ENCODE results near the gene IFT43. TPM values are rescaled to one million over a fixed set of nuclear protein-coding genes. Genes with fewer than 3 reads are reported as not detected.

Gene IFT43
- total and polyA plus RNA-seq, 2 donors from 2014 or later, result 41.6 to 86.3 TPM

- H3K27me3 ChIP-seq (ENCODE audit: control insufficient read depth, insufficient read depth, low read length), result no peaks in the 10 kb centered on the region
- H3K4me1 ChIP-seq (ENCODE audit: control insufficient read depth in 2 of 3, insufficient read depth in 2 of 3, low read depth in 1 of 3, low read length in 3 of 3), result peaks cover 0 to 9% (median 5%) of the 10 kb centered on the region in 3 donors
- no peak for FAIRE-seq
- TF ChIP-seq, protein P1, sequence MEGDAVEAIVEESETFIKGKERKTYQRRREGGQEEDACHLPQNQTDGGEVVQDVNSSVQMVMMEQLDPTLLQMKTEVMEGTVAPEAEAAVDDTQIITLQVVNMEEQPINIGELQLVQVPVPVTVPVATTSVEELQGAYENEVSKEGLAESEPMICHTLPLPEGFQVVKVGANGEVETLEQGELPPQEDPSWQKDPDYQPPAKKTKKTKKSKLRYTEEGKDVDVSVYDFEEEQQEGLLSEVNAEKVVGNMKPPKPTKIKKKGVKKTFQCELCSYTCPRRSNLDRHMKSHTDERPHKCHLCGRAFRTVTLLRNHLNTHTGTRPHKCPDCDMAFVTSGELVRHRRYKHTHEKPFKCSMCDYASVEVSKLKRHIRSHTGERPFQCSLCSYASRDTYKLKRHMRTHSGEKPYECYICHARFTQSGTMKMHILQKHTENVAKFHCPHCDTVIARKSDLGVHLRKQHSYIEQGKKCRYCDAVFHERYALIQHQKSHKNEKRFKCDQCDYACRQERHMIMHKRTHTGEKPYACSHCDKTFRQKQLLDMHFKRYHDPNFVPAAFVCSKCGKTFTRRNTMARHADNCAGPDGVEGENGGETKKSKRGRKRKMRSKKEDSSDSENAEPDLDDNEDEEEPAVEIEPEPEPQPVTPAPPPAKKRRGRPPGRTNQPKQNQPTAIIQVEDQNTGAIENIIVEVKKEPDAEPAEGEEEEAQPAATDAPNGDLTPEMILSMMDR (IDR thresholded peaks at IDR 0.05; ENCODE audit: borderline replicate concordance, extremely low read depth, insufficient read depth), result no peak
- intact Hi-C loops (cut with DNase I), result loop anchor here (5.0 kb wide), 1 partner anchor 268 kb away; no protein-coding TSS in a partner anchor
- H3K9me3 ChIP-seq (ENCODE audit: control insufficient read depth in 2 of 3, insufficient read depth in 1 of 3, low read length in 3 of 3), result no peaks in the 10 kb centered on the region
- H3K36me3 ChIP-seq (ENCODE audit: control insufficient read depth in 2 of 3, insufficient read depth in 3 of 3, low read length in 3 of 3), result no peaks in the 10 kb centered on the region
- peak overlapping the region in 1 of 3 donors; percentile 75 for H3K4me3 ChIP-seq (ENCODE audit: low read length in 3 of 3)
- peak in 2 of 5 donors; percentile 56 to 72 for DNase-seq
- H3K27ac ChIP-seq (ENCODE audit: low read depth in 2 of 2, low read length in 2 of 2), result peak overlapping the region in 1 of 2 donors; percentile 44
- H3K9ac ChIP-seq (ENCODE audit: low read length in 3 of 3), result peak overlapping the region in 1 of 3 donors; percentile 82
Observed at GRCh38 chr14:75979648-75980565, 5.7 kb upstream of the IFT43 start.

- TF ChIP-seq, protein P1 (IDR thresholded peaks at IDR 0.05; ENCODE audit: borderline replicate concordance, extremely low read depth, insufficient read depth), result no peak
- DNase-seq (peak in 3 of 5 donors; percentile 46 to 69 (median 48)), FAIRE-seq (no peak)
- Histone ChIP-seq H3K36me3 (ENCODE audit: control insufficient read depth in 2 of 3, insufficient read depth in 3 of 3, low read length in 3 of 3) (no peaks in the 10 kb centered on the region), H3K27ac (ENCODE audit: low read depth in 2 of 2, low read length in 2 of 2) (peak overlapping the region; percentile 89 to 92), H3K9me3 (ENCODE audit: control insufficient read depth in 2 of 3, insufficient read depth in 1 of 3, low read length in 3 of 3) (no peaks in the 10 kb centered on the region), H3K27me3 (ENCODE audit: control insufficient read depth, insufficient read depth, low read length) (no peaks in the 10 kb centered on the region), H3K9ac (ENCODE audit: low read length in 3 of 3) (peak overlapping the region in 2 of 3 donors; percentile 82 to 84), H3K4me1 (ENCODE audit: control insufficient read depth in 2 of 3, insufficient read depth in 2 of 3, low read depth in 1 of 3, low read length in 3 of 3) (peaks cover 0 to 9% (median 5%) of the 10 kb centered on the region in 3 donors), H3K4me3 (ENCODE audit: low read length in 3 of 3) (peak overlapping the region; percentile 17 to 75 (median 66))
- intact Hi-C loops (cut with DNase I), result loop anchor here (5.0 kb wide), 1 partner anchor 269 kb away; no protein-coding TSS in a partner anchor
Observed at GRCh38 chr14:75980856-75981255, 4.7 kb upstream of the IFT43 start.

- Histone ChIP-seq H3K27ac (ENCODE audit: low read depth in 2 of 2, low read length in 2 of 2) (peak within 1 kb of the TSS; percentile 89 to 92), H3K4me3 (ENCODE audit: low read length in 3 of 3) (peak within 1 kb of the TSS; percentile 66 to 85 (median 75)), H3K9ac (ENCODE audit: low read length in 3 of 3) (peak within 1 kb of the TSS; percentile 54 to 84 (median 82)), H3K36me3 (ENCODE audit: control insufficient read depth in 2 of 3, insufficient read depth in 3 of 3, low read length in 3 of 3) (no peaks in the 10 kb centered on the region), H3K4me1 (ENCODE audit: control insufficient read depth in 2 of 3, insufficient read depth in 2 of 3, low read depth in 1 of 3, low read length in 3 of 3) (peaks cover 3 to 11% (median 5%) of the 10 kb centered on the region in 3 donors), H3K27me3 (ENCODE audit: control insufficient read depth, insufficient read depth, low read length) (no peaks in the 10 kb centered on the region), H3K9me3 (ENCODE audit: control insufficient read depth in 2 of 3, insufficient read depth in 1 of 3, low read length in 3 of 3) (no peaks in the 10 kb centered on the region)
- FAIRE-seq (no peak), DNase-seq (peak; percentile 89 to 97 (median 91))
- intact Hi-C loops (cut with DNase I), result loop anchor here (5.0 kb wide), 1 partner anchor 269 kb away; no protein-coding TSS in a partner anchor
- TF ChIP-seq, protein P1 (IDR thresholded peaks at IDR 0.05; ENCODE audit: borderline replicate concordance, extremely low read depth, insufficient read depth), result no peak
Observed at GRCh38 chr14:75981426-75982265, 3.9 kb upstream of the IFT43 start, which contains the start of gene TGFB3. TSS of gene TGFB3 (minus strand) at chr14:75981995. CDS start at chr14:75980893, 1,102 bp downstream.

Measured in kidney (tissue), 14 donors.